Medulla oblongata (tissue), 1 donor: ENCODE measurements around the gene HOXC5.

Source experiments
- DNase-seq: peaks from one replicate; pipeline ENCODE4 v3.0.0-alpha.2; 2015; ENCODE audit errors: extremely low spot score

The HOXC5 gene

DNA sequence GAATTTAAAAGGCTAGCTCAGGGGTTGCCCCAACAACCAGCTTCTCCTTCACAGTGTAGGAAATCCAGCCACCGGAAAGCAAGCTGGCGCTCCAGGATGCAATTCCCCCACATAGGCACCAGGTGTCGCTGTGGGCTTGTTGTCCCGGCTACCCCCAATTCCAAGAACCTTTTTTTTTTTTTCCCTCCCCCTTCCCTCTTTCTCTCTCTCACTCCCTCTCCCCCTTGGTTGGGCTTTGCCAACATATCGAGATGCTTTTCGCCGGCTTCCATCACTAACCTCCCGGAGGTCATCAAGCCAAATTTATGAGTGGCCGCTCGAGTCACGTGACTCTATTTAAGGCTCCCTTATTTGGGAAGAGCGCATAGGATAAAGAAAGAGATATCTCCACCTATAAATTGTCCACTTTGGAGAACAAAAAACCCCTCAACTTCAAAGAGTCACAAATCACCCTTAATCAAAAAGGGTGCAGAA is at the start of gene HOXC5:
HOXC5 (plus strand) TSS at position 424 of the 474 bp plus-strand sequence. CDS start 73 bp downstream, outside the sequence.
- peak; percentile 89 for DNase-seq

- no peak for DNase-seq
Measured at GRCh38 chr12:53983568-53983949, 49.3 kb upstream of the HOXC5 start.

- DNase-seq: no peak
Measured at GRCh38 chr12:53983950-53984572, 48.8 kb upstream of the HOXC5 start.

DNA sequence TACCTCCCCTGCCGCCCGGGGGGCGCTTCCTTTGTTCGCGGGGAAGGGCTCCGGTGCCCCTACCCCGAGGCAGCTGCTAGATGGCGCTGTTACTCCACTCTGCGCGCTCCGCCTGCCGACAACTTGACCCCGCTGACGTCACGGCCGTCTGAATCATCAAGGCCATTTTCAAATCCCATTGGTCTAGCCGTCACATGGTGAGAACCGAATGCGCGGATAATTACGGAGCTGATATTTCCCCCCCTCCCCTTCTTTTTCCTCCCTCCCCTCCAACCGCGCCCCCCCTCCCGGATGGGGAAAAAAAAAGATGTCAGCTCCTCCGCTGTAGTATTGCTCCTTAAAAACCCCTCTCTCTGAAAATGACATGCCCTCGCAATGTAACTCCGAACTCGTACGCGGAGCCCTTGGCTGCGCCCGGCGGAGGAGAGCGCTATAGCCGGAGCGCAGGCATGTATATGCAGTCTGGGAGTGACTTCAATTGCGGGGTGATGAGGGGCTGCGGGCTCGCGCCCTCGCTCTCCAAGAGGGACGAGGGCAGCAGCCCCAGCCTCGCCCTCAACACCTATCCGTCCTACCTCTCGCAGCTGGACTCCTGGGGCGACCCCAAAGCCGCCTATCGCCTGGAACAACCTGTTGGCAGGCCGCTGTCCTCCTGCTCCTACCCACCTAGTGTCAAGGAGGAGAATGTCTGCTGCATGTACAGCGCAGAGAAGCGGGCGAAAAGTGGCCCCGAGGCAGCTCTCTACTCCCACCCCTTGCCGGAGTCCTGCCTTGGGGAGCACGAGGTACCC is 47.8 kb upstream of the HOXC5 start, which contains the start of gene HOXC10:
HOXC10 (plus strand) TSS at position 246 of the 791 bp plus-strand sequence; CDS start at position 360, 114 bp downstream.
- DNase-seq: peak; percentile 93

DNA sequence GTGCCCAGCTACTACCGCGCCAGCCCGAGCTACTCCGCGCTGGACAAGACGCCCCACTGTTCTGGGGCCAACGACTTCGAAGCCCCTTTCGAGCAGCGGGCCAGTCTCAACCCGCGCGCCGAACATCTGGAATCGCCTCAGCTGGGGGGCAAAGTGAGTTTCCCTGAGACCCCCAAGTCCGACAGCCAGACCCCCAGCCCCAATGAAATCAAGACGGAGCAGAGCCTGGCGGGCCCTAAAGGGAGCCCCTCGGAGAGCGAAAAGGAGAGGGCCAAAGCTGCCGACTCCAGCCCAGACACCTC is 47.2 kb upstream of the HOXC5 start:
- no peak for DNase-seq

- DNase-seq: no peak
Measured at GRCh38 chr12:53985994-53986685, 46.7 kb upstream of the HOXC5 start.

GRCh38 chr12:53986686-53987483 is 46.0 kb upstream of the HOXC5 start:
- no peak for DNase-seq

DNA sequence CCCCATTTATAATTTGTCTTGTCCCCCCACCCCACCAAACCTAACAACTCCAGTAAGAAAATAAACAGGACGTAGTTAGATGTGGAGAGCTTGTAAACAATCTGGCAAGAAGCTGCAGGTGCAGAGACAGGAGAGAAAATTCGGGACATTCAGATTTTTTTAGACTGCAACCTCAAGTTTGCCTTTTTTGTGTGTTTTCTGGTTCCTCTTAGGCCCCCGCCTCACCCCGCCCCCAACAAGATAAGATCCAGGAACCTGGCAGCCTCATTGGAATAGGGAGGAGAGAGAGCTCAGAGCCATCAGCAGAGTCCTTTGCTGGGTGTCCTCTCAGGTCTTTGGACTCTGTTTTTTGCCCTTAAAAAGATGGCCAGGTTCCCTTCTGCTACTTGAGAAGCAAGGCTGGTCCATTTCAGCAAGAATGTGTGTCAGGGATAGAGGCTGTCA is 45.0 kb upstream of the HOXC5 start:
- DNase-seq: no peak

- DNase-seq: no peak
Measured at GRCh38 chr12:53988541-53989226, 44.2 kb upstream of the HOXC5 start.

DNA sequence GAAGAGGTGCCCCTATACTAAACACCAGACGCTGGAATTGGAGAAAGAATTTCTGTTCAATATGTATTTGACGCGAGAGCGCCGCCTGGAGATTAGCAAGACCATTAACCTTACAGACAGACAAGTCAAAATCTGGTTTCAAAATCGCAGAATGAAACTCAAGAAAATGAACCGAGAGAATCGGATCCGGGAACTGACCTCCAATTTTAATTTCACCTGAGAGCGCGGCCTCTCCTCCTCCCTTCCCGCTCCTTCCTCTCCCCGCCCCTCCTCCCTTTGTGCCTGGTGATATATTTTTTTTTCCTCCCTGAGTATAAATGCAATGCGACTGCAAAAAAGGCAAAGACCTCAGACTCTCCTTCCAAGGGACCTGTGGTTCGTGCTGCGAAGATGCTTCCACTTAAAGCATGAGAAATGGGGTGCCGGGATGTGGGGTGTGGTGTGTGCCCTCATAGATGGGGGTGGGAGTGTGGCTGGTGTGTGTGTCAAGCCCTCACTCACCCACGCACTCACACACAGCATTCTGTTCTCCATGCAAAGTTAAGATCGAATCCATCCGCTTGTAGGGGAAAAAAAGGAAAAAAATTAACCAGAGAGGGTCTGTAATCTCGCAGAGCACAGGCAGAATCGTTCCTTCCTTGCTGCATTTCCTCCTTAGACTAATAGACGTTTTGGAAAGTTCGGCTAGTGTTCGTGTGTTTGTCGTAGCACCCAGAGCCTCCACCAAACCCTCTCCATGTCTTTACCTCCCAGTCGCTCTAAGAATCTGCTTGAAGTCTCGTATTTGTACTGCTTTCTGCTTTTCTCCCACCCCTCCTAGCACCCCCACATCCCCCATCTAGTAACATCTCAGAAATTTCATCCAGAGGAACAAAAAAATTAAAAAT is 43.4 kb upstream of the HOXC5 start:
- DNase-seq: peak; percentile 60

- DNase-seq: no peak
Measured at GRCh38 chr12:53990311-53991076, 42.4 kb upstream of the HOXC5 start.

- DNase-seq: peak; percentile 33
Measured at GRCh38 chr12:53991077-53991460, 41.8 kb upstream of the HOXC5 start.

DNA sequence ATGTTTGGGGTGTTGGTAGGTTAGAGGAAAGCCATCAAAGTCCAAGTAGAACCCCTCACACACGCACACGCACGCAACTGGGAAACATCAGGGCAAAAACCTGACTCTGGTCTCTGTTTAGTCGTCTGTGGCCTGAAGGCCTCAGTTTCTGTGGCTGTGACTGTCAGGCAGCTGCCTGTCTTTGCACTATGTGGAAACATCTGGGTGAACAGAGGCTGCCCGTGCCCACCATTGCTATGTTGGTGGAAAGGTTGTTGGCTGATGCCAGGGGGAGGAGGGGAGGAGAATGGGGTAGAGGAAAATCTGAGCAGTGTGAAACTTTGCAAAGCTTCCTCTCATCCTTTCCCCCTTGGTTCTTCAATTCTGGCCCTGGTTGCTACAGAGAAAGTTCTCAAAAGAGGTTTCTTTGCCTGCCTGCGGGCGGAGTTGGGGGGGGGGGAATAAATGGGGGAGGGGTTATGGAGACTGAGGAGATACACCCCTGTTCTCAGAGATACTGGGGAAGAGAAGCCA is 40.4 kb upstream of the HOXC5 start:
- no peak for DNase-seq

DNA sequence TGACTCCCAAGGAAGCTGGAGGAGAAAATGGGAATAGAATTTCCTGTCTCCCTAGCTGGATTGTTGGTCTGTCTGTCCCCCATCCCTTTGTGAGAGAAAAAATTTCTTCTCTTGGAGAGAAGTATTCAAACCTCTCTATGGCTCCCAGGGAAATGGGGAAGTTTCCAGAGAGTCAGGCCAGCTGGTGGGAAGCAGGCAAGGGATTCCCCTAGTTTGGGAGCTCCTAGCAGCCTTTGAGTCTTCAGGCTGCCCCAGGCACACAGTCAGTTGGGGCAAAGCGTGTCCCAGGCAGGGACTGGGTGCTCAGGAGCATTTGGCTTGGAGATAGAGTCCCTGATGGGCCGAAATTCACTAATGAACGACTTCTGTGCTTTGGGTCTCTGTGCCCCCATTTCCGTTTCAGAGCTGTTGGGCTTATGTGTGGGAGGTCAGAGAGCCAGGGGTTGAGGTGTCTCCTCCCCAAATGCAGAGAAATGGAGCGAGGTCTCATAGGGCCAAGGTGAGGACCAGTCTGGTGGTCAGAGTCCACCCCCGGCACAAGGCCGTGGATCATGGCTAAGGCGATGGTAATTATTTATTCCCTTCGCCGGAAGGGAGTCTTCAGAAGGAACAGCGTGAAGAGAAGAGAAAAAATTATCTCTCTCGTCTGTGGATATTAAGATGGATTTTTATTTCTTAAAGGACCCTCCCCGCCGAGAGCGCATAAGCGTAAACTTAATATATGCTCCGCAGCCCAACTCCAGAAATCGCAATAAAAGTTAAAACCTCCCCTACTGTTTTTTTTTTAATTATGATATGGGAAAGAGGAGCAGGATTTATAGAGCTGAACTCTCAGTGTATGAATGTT is 39.5 kb upstream of the HOXC5 start:
- no peak for DNase-seq

GRCh38 chr12:53994009-53994263 is 38.9 kb upstream of the HOXC5 start:
- no peak for DNase-seq

GRCh38 chr12:53994264-53995001 is 38.4 kb upstream of the HOXC5 start:
- DNase-seq: no peak

DNA sequence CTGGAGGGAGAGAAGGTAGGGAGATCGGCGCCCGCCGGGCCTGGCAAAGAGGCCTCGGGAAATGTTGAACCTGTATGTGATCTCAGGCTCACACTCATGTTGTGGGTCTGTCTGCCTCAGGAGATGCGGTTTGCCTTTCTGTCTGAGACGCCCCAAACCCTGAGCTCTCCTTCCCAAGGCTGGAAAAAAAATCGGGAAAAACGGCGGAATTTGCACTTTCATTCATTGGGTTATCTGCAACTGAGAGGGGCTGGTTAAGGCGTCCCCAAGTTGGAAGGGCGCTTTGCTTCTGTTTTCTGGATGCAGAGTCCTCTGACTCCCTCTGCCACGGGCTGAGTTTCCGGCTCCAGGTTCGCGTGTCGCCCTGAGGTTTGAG is 37.9 kb upstream of the HOXC5 start:
- DNase-seq: no peak
